ENCODE measurements around the gene GPR78. TPM values are rescaled to one million over a fixed set of nuclear protein-coding genes. Genes with fewer than 3 reads are reported as not detected.
"Not testable (repeated sequence)": the region's sequence is repeated elsewhere in the genome, so short reads cannot be mapped to it uniquely, and the experiment has no call there.

The GPR78 gene
- total RNA-seq, 1 experiment from 2014 or later, result not detected

- ChIA-PET POLR2A (no interaction called here), CTCF (no interaction called here)
- Histone ChIP-seq H3K4me1 (ENCODE audit: control insufficient read depth, insufficient read depth, low read length) (no peaks in the 10 kb centered on the region), H3K27ac (ENCODE audit: low read length) (no peak overlapping the region), H3K4me3 (ENCODE audit: low read depth in 2 of 2, low read length in 2 of 2) (no peak overlapping the region), H3K27me3 (ENCODE audit: control insufficient read depth, insufficient read depth, low read length) (no peaks in the 10 kb centered on the region; the same call in 1 of the 2 replicates), H3K36me3 (ENCODE audit: control insufficient read depth, insufficient read depth, low read length) (no peaks in the 10 kb centered on the region), H3K9me3 (ENCODE audit: control insufficient read depth, insufficient read depth, low read depth, low read length) (no peaks in the 10 kb centered on the region)
- TF ChIP-seq CTCF (IDR thresholded peaks at IDR 0.05), result no peak
- TF ChIP-seq POLR2AphosphoS5 (IDR thresholded peaks at IDR 0.05; ENCODE audit: low read depth, low read length), result no peak
- TF ChIP-seq TCF7L2 (IDR thresholded peaks at IDR 0.05; ENCODE audit: low read depth, low read length), result no peak
- TF ChIP-seq REST (IDR thresholded peaks at IDR 0.05; ENCODE audit: insufficient read depth in 1 of 2, low read depth in 2 of 2, low read length in 1 of 2), result no peak
- TF ChIP-seq SIN3A (IDR thresholded peaks at IDR 0.05; ENCODE audit: borderline replicate concordance, insufficient read depth, low read depth, low read length), result no peak
- ATAC-seq, result no peak
- no TSS peak for BruUV-seq (replicated peaks)
- in situ Hi-C loops (cut with HindIII; ENCODE audit: low pct_unique_long_range_greater_than_20kb, low sequenced_read_pairs) (no loop called here), intact Hi-C loops (cut with micrococcal nuclease; ENCODE audit: unreplicated experiment) (no loop called here)
- no peak for DNase-seq (ENCODE audit: low read depth, low spot score)
Observed at GRCh38 chr4:8575457-8575856, 4.7 kb upstream of the GPR78 start.

GRCh38 chr4:8576591-8576990 is 3.6 kb upstream of the GPR78 start:
- H3K27ac ChIP-seq (ENCODE audit: low read length); POLR2A ChIA-PET; intact Hi-C loops (cut with micrococcal nuclease; ENCODE audit: unreplicated experiment); H3K4me3 ChIP-seq (ENCODE audit: low read depth in 2 of 2, low read length in 2 of 2); DNase-seq (ENCODE audit: low read depth, low spot score); H3K36me3 ChIP-seq (ENCODE audit: control insufficient read depth, insufficient read depth, low read length); ATAC-seq; H3K4me1 ChIP-seq (ENCODE audit: control insufficient read depth, insufficient read depth, low read length); in situ Hi-C loops (cut with HindIII; ENCODE audit: low pct_unique_long_range_greater_than_20kb, low sequenced_read_pairs); BruUV-seq (replicated peaks); H3K9me3 ChIP-seq (ENCODE audit: control insufficient read depth, insufficient read depth, low read depth, low read length); H3K27me3 ChIP-seq (ENCODE audit: control insufficient read depth, insufficient read depth, low read length); CTCF ChIA-PET: not testable (repeated sequence)

GRCh38 chr4:8577046-8577445 is 3.1 kb upstream of the GPR78 start:
- intact Hi-C loops (cut with micrococcal nuclease; ENCODE audit: unreplicated experiment), result no loop called here
- no peak for ATAC-seq
- DNase-seq (ENCODE audit: low read depth, low spot score), result no peak
- H3K4me1 ChIP-seq (ENCODE audit: control insufficient read depth, insufficient read depth, low read length), result no peaks in the 10 kb centered on the region
- ChIA-PET CTCF (no interaction called here), POLR2A (no interaction called here)
- no peaks in the 10 kb centered on the region for H3K9me3 ChIP-seq (ENCODE audit: control insufficient read depth, insufficient read depth, low read depth, low read length)
- in situ Hi-C loops (cut with HindIII; ENCODE audit: low pct_unique_long_range_greater_than_20kb, low sequenced_read_pairs), result no loop called here
- no peak overlapping the region for H3K4me3 ChIP-seq (ENCODE audit: low read depth in 2 of 2, low read length in 2 of 2)
- no peaks in the 10 kb centered on the region for H3K36me3 ChIP-seq (ENCODE audit: control insufficient read depth, insufficient read depth, low read length)
- H3K27me3 ChIP-seq (ENCODE audit: control insufficient read depth, insufficient read depth, low read length), result no peaks in the 10 kb centered on the region; the same call in 1 of the 2 replicates
- no peak overlapping the region for H3K27ac ChIP-seq (ENCODE audit: low read length)
- BruUV-seq (replicated peaks), result no TSS peak
- TF ChIP-seq CTCF (IDR thresholded peaks at IDR 0.05), result no peak
- TF ChIP-seq TCF7L2 (IDR thresholded peaks at IDR 0.05; ENCODE audit: low read depth, low read length), result no peak
- TF ChIP-seq REST (IDR thresholded peaks at IDR 0.05; ENCODE audit: insufficient read depth in 1 of 2, low read depth in 2 of 2, low read length in 1 of 2), result no peak
- no peak for TF ChIP-seq SIN3A (IDR thresholded peaks at IDR 0.05; ENCODE audit: borderline replicate concordance, insufficient read depth, low read depth, low read length)
- TF ChIP-seq POLR2AphosphoS5 (IDR thresholded peaks at IDR 0.05; ENCODE audit: low read depth, low read length), result no peak
